H1 (cell line): Measurements from ENCODE around the gene WDR74. TPM values are rescaled to one million over a fixed set of nuclear protein-coding genes. Genes with fewer than 3 reads are reported as not detected.

Experiments
- ASH2L ChIP-seq: fragments of 200-600, 300-600 bp; sonication (generic); IDR thresholded peaks from one replicate; pipeline ENCODE4 v1.7.1; 2017; ENCODE audit warnings: low read length
- ATF2 ChIP-seq: IDR thresholded peaks from 2 replicates; pipeline ENCODE4 v1.6.1; 2012; ENCODE audit warnings: low read length, inconsistent platforms
- E2F6 ChIP-seq: IDR thresholded peaks from 2 replicates; pipeline ENCODE4 v1.6.1; 2012; ENCODE audit warnings: inconsistent platforms
- KDM1A ChIP-seq: fragments of 200-600, 300-600 bp; sonication (generic); IDR thresholded peaks from 2 replicates; pipeline ENCODE4 v1.7.1; 2016; ENCODE audit warnings: mild to moderate bottlenecking, low read length, borderline replicate concordance
- MAX ChIP-seq: IDR thresholded peaks from 2 replicates; pipeline ENCODE4 v1.6.1; 2012; ENCODE audit warnings: inconsistent platforms
- SIN3A ChIP-seq, 2 experiments: IDR thresholded peaks in 1 of 2; conservative IDR thresholded peaks in 1 of 2; 2 replicates each; pipeline ENCODE4 v1.6.1; 2011 to 2012; ENCODE audit warnings: low read length in 2 of 2, improper control_type of control experiment in 1 of 2, low read depth in 1 of 2, mild to moderate bottlenecking in 1 of 2
- SUZ12 ChIP-seq: fragments of 200-600 bp; sonication (generic); IDR thresholded peaks from 2 replicates; pipeline ENCODE4 v1.6.1; 2012; ENCODE audit warnings: mild to moderate bottlenecking, inconsistent platforms, low read length, moderate library complexity, mixed read lengths
- TEAD4 ChIP-seq: IDR thresholded peaks from 2 replicates; pipeline ENCODE4 v1.6.1; 2012; ENCODE audit warnings: low read depth, low read length, inconsistent platforms, mixed read lengths
- YY1 ChIP-seq: IDR thresholded peaks from 2 replicates; pipeline ENCODE4 v1.6.1; 2011; ENCODE audit warnings: low read depth, mild to moderate bottlenecking, low read length
- polyA plus RNA-seq, 7 experiments: library from polyadenylated mRNA; depleted of rRNA in 3 of 7; stranded (reverse) in 5 of 7; unstranded in 2 of 7; fragments of >200 nt in 5 of 7; fragments of 200-250 nt in 2 of 7; gene quantifications; 1 replicate in 5 of 7; 2 replicates in 1 of 7; 4 replicates in 1 of 7; pipeline versions ENCODE4 v1.2.1 to v1.2.3, GENCODE V29; 2011 to 2013; ENCODE audit warnings: missing spikeins in 2 of 7, mixed read lengths in 2 of 7
- total RNA-seq: library from RNA; stranded (reverse); fragmentation: NEBNext Ultra II Directional; extraction: Animal tissue kit (Norgen Biotek cat#: 25700); gene quantifications from 2 replicates; pipeline ENCODE4 v1.2.1, GENCODE V29; 2021

WDR74 gene
- total and polyA plus RNA-seq, 2 of the 8 experiments (the other 6 are each of a cell fraction or from before 2014, with no cell fraction given): 93.6 to 97.0 TPM

GRCh38 chr11:62855571-62856332 lies 16.4 kb upstream of the WDR74 start (continued):
- TF ChIP-seq ATF2: no peak; the same call in 1 of the 2 replicates
- TF ChIP-seq ASH2L: peak; percentile 48
- TF ChIP-seq E2F6: peak; percentile 85
- peak; percentile 2; the same call in 1 of the 2 replicates for TF ChIP-seq TEAD4
- TF ChIP-seq KDM1A: no peak
- no peak for TF ChIP-seq SUZ12
- peak; percentile 82 to 86; a peak in 3 of 4 replicates for TF ChIP-seq SIN3A (conservative IDR thresholded peaks at IDR 0.05 in 1 of 2, IDR thresholded peaks at IDR 0.05 in 1 of 2; ENCODE audit: low read depth in 1 of 2, low read length in 2 of 2)
- peak; percentile 92 for TF ChIP-seq YY1
- peak; percentile 99 for TF ChIP-seq MAX
